SK-N-SH (cell line): ENCODE measurements around the gene KLHL5. TPM values are rescaled to one million over a fixed set of nuclear protein-coding genes. Genes with fewer than 3 reads are reported as not detected.

ENCODE experiments used
- CTCF ChIA-PET: fragments of 300-600, 350-600 bp; formaldehyde crosslinking; extraction: SDS; loops from one replicate; lab custom pipeline; 2021; lab: Yijun Ruan, JAX
- POLR2A ChIA-PET: fragments of 350-600 bp; sonication (Branson Sonifier 250); formaldehyde crosslinking; extraction: SDS; loops from one replicate; lab custom pipeline; 2020; ENCODE audit warnings: antibody characterized with exemption, inconsistent platforms; lab: Yijun Ruan, JAX
- DNase-seq: peaks from one replicate; pipeline ENCODE4 v3.0.0; 2012
- H2AFZ ChIP-seq: fragments of 200-600 bp; sonication (generic); 2 replicates; pipeline ENCODE4 v1.8.1; 2016; ENCODE audit warnings: antibody characterized with exemption, mild to moderate bottlenecking, low read depth
- H3F3A ChIP-seq: fragments of 200-600 bp; sonication (generic); replicated peaks from 2 replicates; pipeline ENCODE3; 2016; ENCODE audit warnings: antibody characterized with exemption, mild to moderate bottlenecking; ENCODE audit not compliant: insufficient read depth
- H3K27ac ChIP-seq, 2 experiments: fragments of 200-500 bp in 1 of 2; fragments of 200-600 bp in 1 of 2; sonication (Bioruptor generic) in 1 of 2; sonication (generic), shearing (Covaris generic) in 1 of 2; 2 replicates each; pipeline versions ENCODE4 v1.5.1 to v1.6.1; 2014 to 2016; ENCODE audit warnings: low read depth in 2 of 2, inconsistent platforms in 1 of 2, low read length in 1 of 2, mild to moderate bottlenecking in 1 of 2, mixed read lengths in 1 of 2
- H3K27me3 ChIP-seq: fragments of 200-600 bp; sonication (generic), shearing (Covaris generic); 2 replicates; pipeline ENCODE4 v1.6.1; 2016; ENCODE audit warnings: mixed run types; ENCODE audit not compliant: insufficient read depth
- H3K36me3 ChIP-seq, 2 experiments: fragments of 200-500 bp in 1 of 2; fragments of 200-600 bp in 1 of 2; sonication (Bioruptor generic) in 1 of 2; sonication (generic) in 1 of 2; replicated peaks in 1 of 2; 2 replicates each; pipeline versions ENCODE3 to v1.5.1; 2014 to 2016; ENCODE audit warnings: low read length in 1 of 2, mild to moderate bottlenecking in 1 of 2; ENCODE audit not compliant: insufficient read depth in 2 of 2, control insufficient read depth in 1 of 2
- H3K4me1 ChIP-seq, 2 experiments: fragments of 200-500 bp in 1 of 2; fragments of 200-600 bp in 1 of 2; sonication (Bioruptor generic) in 1 of 2; sonication (generic), shearing (Covaris generic) in 1 of 2; 2 replicates each; pipeline versions ENCODE4 v1.5.1 to v1.6.1; 2014 to 2016; ENCODE audit warnings: low read depth in 1 of 2, low read length in 1 of 2, mixed run types in 1 of 2; ENCODE audit not compliant: insufficient read depth in 2 of 2, control insufficient read depth in 1 of 2
- H3K4me2 ChIP-seq: fragments of 200-600 bp; sonication (generic), shearing (Covaris generic); 2 replicates; pipeline ENCODE4 v1.6.1; 2017; ENCODE audit warnings: mixed run types
- H3K4me3 ChIP-seq, 2 experiments: fragments of 200-500 bp in 1 of 2; fragments of 200-600 bp in 1 of 2; sonication (Bioruptor generic) in 1 of 2; sonication (generic), shearing (Covaris generic) in 1 of 2; 2 replicates each; pipeline versions ENCODE4 v1.5.1 to v1.8.1; 2014 to 2016; ENCODE audit warnings: low read depth in 2 of 2, inconsistent platforms in 1 of 2, low read length in 1 of 2, mild to moderate bottlenecking in 1 of 2, mixed read lengths in 1 of 2, moderate library complexity in 1 of 2
- H3K79me2 ChIP-seq: fragments of 200-600 bp; sonication (generic); 2 replicates; pipeline ENCODE4 v1.8.1; 2017; ENCODE audit warnings: mild to moderate bottlenecking; ENCODE audit not compliant: insufficient read depth
- H3K9ac ChIP-seq: fragments of 200-600 bp; sonication (generic); 2 replicates; pipeline ENCODE4 v1.6.1; 2017; ENCODE audit warnings: mixed run types
- H3K9me2 ChIP-seq: fragments of 200-600 bp; sonication (generic); 2 replicates; pipeline ENCODE4 v1.6.1; 2017; ENCODE audit warnings: mixed run types
- H3K9me3 ChIP-seq: fragments of 200-600 bp; sonication (generic); 2 replicates; pipeline ENCODE4 v1.6.1; 2017; ENCODE audit warnings: mixed run types, mild to moderate bottlenecking, moderate library complexity
- H4K20me1 ChIP-seq: fragments of 200-600 bp; sonication (generic); 2 replicates; pipeline ENCODE4 v1.6.1; 2017; ENCODE audit warnings: mild to moderate bottlenecking, mixed run types; ENCODE audit not compliant: insufficient read depth
- CHD2 ChIP-seq: fragments of 150-350 bp; IDR thresholded peaks from 2 replicates; pipeline ENCODE4 v1.6.1; 2018; ENCODE audit warnings: low read length; ENCODE audit not compliant: partially characterized antibody
- FOSL2 ChIP-seq: IDR thresholded peaks from 2 replicates; pipeline ENCODE4 v1.4.0; 2012; ENCODE audit warnings: low read depth, mild to moderate bottlenecking, moderate library complexity, borderline replicate concordance
- FOXJ3 ChIP-seq: sonication (generic); formaldehyde crosslinking; IDR thresholded peaks from 2 replicates; pipeline ENCODE4 v1.5.1; 2020; ENCODE audit warnings: mild to moderate bottlenecking, missing genetic modification reagents
- FOXM1 ChIP-seq: IDR thresholded peaks from 2 replicates; pipeline ENCODE4 v1.4.0; 2012; ENCODE audit warnings: low read depth, mild to moderate bottlenecking
- NFIC ChIP-seq: IDR thresholded peaks from 2 replicates; pipeline ENCODE4 v1.4.0; 2012; ENCODE audit warnings: borderline replicate concordance
- NRF1 ChIP-seq: IDR thresholded peaks from 2 replicates; pipeline ENCODE4 v1.6.1; 2012; ENCODE audit warnings: low read depth, mild to moderate bottlenecking, low read length
- RAD21 ChIP-seq: IDR thresholded peaks from 2 replicates; pipeline ENCODE4 v1.6.1; 2012; ENCODE audit warnings: mild to moderate bottlenecking, low read length
- SIN3A ChIP-seq: IDR thresholded peaks from 2 replicates; pipeline ENCODE4 v1.6.1; 2012; ENCODE audit warnings: low read depth, mild to moderate bottlenecking, low read length, moderate library complexity, borderline replicate concordance
- TCF12 ChIP-seq: IDR thresholded peaks from 2 replicates; pipeline ENCODE4 v1.4.0; 2012
- TEAD4 ChIP-seq: IDR thresholded peaks from 2 replicates; pipeline ENCODE4 v1.4.0; 2012; ENCODE audit warnings: mild to moderate bottlenecking, borderline replicate concordance; ENCODE audit not compliant: insufficient read depth
- USF2 ChIP-seq: fragments of 150-350 bp; IDR thresholded peaks from 2 replicates; pipeline ENCODE4 v1.6.1; 2017; ENCODE audit warnings: antibody characterized with exemption, low read length, low read depth, borderline replicate concordance
- ZBTB33 ChIP-seq: IDR thresholded peaks from 2 replicates; pipeline ENCODE4 v1.4.0; 2012; ENCODE audit warnings: low read depth, borderline replicate concordance
- WGBS: methylation state at CpG from one replicate; pipeline ENCODE4 v1.1.6; 2017; ENCODE audit warnings: low lambda C conversion rate; 5-methylcytosine and 5-hydroxymethylcytosine counted together
- polyA plus RNA-seq, 3 experiments: library from polyadenylated mRNA; depleted of rRNA; stranded (reverse); fragments of >200 nt; gene quantifications; 2 replicates each; pipeline ENCODE4 v1.2.3, GENCODE V29; 2012

The KLHL5 gene
- polyA plus RNA-seq, 1 of the 3 experiments (the other 2 are of a cell fraction) = 33.1 TPM

- POLR2A ChIA-PET = no interaction called here
These were observed 108.3 kb downstream of the KLHL5 start for GRCh38 chr4:39170301-39170700.

More at GRCh38 chr4:39170301-39170700, 108.3 kb downstream of the KLHL5 start:
- no peaks in the 10 kb centered on the region for H3K9me3 ChIP-seq
- no peaks in the 10 kb centered on the region for H3K9me2 ChIP-seq
- no peaks in the 10 kb centered on the region; a peak in 1 of 4 replicates for H3K4me1 ChIP-seq
- CTCF ChIA-PET = no interaction called here
- H3K79me2 ChIP-seq = no peaks in the 10 kb centered on the region
- TF ChIP-seq RAD21 (no peak), NRF1 (no peak), FOXJ3 (no peak), FOXM1 (no peak), TCF12 (no peak), USF2 (no peak), FOSL2 (no peak), SIN3A (no peak), NFIC (no peak), TEAD4 (no peak), CHD2 (no peak), ZBTB33 (no peak)
- 94% methylated on average over 12 of the region's 12 CpGs for WGBS
- no peaks in the 10 kb centered on the region for H3K27me3 ChIP-seq
- H2AFZ ChIP-seq = no peak overlapping the region
- H4K20me1 ChIP-seq = no peaks in the 10 kb centered on the region
- no peaks in the 10 kb centered on the region for H3K36me3 ChIP-seq
- no peaks in the 10 kb centered on the region for H3F3A ChIP-seq
- no peak overlapping the region for H3K27ac ChIP-seq
- no peak for DNase-seq
- no peak overlapping the region for H3K9ac ChIP-seq
- no peak overlapping the region for H3K4me2 ChIP-seq
- H3K4me3 ChIP-seq = no peak overlapping the region

Other genes starting within 250 kb of the KLHL5 start
- 0.10 and 0.19 TPM in 2 replicates for gene TLR6, start 205.4 kb upstream of the KLHL5 start, polyA plus RNA-seq (2012; rRNA removed)
- gene FAM114A1, start 194.4 kb upstream of the KLHL5 start, polyA plus RNA-seq (2012; rRNA removed) = 48.2 and 54.2 TPM in 2 replicates
- 0.13 and 0.15 TPM in 2 replicates for gene TMEM156, start 29.8 kb upstream of the KLHL5 start, polyA plus RNA-seq (2012; rRNA removed)
- gene WDR19, start 120.3 kb downstream of the KLHL5 start, polyA plus RNA-seq (2012; rRNA removed) = 23.3 and 35.3 TPM in 2 replicates